ENCODE results near the gene BBS2. TPM values are rescaled to one million over a fixed set of nuclear protein-coding genes. Genes with fewer than 3 reads are reported as not detected.

Gene BBS2
- total RNA-seq, 1 experiment from 2014 or later: 56.3 TPM

DNA sequence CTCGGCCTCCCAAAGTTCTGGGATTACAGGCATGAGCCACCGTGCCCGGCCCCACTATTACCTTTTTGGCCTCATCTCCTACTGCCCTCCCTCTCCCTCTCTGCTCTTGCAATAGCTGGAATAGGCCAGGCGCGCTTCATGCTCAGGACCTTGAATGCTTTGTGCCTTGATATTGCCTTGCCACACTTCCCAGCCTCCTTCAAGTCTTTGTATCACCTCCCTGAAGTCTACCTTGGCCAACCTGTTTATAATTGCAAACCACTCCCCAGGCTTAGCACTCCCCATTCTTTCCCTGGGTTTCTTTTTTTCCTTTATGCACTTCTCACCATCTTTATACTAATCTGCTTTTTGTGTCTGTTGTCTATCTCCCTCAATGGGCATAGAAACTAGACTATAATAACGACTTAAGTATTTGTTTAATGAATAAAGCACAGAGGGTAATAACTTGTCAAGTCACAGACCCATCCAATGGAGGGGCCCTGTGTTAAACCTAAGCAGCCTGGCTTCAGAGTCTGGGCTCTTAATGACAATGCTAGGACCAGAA, 61.8 kb downstream of the BBS2 start:
- BruUV-seq (replicated peaks): no TSS peak
- no peaks in the 10 kb centered on the region for H3K27me3 ChIP-seq (ENCODE audit: insufficient read depth, low read depth)
- H2AFZ ChIP-seq: no peak overlapping the region
- H4K20me1 ChIP-seq (ENCODE audit: insufficient read depth): no peaks in the 10 kb centered on the region; the same call in 1 of the 2 replicates
- no peak overlapping the region for H3K4me3 ChIP-seq
- no peak for DNase-seq
- no peak for TF ChIP-seq EZH2 (IDR thresholded peaks at IDR 0.05; ENCODE audit: low read depth)
- TF ChIP-seq, protein P1, sequence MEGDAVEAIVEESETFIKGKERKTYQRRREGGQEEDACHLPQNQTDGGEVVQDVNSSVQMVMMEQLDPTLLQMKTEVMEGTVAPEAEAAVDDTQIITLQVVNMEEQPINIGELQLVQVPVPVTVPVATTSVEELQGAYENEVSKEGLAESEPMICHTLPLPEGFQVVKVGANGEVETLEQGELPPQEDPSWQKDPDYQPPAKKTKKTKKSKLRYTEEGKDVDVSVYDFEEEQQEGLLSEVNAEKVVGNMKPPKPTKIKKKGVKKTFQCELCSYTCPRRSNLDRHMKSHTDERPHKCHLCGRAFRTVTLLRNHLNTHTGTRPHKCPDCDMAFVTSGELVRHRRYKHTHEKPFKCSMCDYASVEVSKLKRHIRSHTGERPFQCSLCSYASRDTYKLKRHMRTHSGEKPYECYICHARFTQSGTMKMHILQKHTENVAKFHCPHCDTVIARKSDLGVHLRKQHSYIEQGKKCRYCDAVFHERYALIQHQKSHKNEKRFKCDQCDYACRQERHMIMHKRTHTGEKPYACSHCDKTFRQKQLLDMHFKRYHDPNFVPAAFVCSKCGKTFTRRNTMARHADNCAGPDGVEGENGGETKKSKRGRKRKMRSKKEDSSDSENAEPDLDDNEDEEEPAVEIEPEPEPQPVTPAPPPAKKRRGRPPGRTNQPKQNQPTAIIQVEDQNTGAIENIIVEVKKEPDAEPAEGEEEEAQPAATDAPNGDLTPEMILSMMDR (conservative IDR thresholded peaks at IDR 0.05): no peak
- H3K9me3 ChIP-seq (ENCODE audit: insufficient read depth, low read depth): no peaks in the 10 kb centered on the region
- POLR2A ChIA-PET (ENCODE audit: unreplicated experiment): no interaction called here
- no peak overlapping the region for H3K4me2 ChIP-seq
- peaks cover 10% of the 10 kb centered on the region for H3K79me2 ChIP-seq (ENCODE audit: low read depth)
- intact Hi-C loops (cut with micrococcal nuclease; ENCODE audit: unreplicated experiment): no loop called here
- H3K9me2 ChIP-seq (ENCODE audit: insufficient read depth): no peaks in the 10 kb centered on the region
- peaks cover 12% of the 10 kb centered on the region; the same call in 1 of the 2 replicates for H3F3A ChIP-seq (ENCODE audit: insufficient read depth, low read depth)
- H3K4me1 ChIP-seq (replicated peaks; ENCODE audit: insufficient read depth): peaks cover 4% of the 10 kb centered on the region
- CTCF ChIA-PET: no interaction called here
- no peak overlapping the region for H3K27ac ChIP-seq
- peaks cover 72% of the 10 kb centered on the region for H3K36me3 ChIP-seq (ENCODE audit: low read depth)

DNA sequence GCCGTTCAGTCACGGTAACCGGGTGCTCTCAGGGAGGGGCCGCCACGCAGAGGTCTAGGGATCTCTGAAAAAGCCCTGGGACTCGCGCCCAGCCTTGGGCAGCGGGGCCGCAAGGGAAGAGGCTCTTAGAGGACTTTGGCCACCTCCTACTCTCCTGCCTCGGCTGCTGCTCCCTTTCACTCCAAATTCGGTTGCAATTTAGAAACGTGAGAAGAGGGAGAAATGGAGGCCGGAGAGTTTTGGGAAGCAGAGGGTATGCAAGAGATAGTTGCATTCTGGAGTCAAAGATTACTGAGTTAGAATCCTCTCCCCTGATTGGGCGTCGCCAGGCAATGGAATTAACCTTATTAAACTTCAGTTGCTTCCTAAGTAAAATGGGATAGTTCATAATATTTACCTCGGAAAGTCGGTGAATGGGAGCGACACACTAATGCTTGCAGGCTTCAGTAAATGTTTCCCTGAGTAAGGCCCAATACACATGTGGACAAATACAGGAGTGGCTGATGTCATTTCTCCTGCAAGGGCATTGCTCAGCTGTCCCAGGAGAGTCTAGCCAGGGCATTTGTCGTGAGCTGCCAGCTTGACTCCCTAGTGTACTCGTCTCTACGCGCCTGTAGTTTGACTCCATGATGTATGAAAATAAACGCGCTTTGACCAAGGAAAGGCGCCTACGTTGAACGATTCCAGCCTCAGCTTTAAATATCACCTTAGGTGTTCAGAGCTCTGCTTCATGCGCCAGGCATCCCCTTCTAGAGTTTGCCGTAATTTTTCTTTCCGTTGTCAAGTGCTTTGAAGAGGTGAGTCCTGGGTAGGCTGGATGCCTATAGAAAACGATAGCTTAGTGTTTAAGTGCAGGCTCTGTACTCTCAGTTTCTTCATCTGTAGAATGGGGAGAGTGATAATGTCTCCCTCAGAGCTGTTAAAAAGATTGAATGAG, 67.8 kb downstream of the BBS2 start:
- Histone ChIP-seq H3K36me3 (ENCODE audit: low read depth) (peaks cover 44% of the 10 kb centered on the region), H3K9me3 (ENCODE audit: insufficient read depth, low read depth) (no peaks in the 10 kb centered on the region), H3K27ac (peak overlapping the region; percentile 66), H3K4me2 (peak overlapping the region; percentile 81), H3K9me2 (ENCODE audit: insufficient read depth) (no peaks in the 10 kb centered on the region), H4K20me1 (ENCODE audit: insufficient read depth) (peaks cover 27% of the 10 kb centered on the region; the same call in 1 of the 2 replicates), H3K4me1 (replicated peaks; ENCODE audit: insufficient read depth) (peaks cover 31% of the 10 kb centered on the region), H3K4me3 (peak overlapping the region; percentile 91), H3K27me3 (ENCODE audit: insufficient read depth, low read depth) (no peaks in the 10 kb centered on the region), H3F3A (ENCODE audit: insufficient read depth, low read depth) (peaks cover 10% of the 10 kb centered on the region; the same call in 1 of the 2 replicates), H2AFZ (peak overlapping the region; percentile 90), H3K79me2 (ENCODE audit: low read depth) (peaks cover 68% of the 10 kb centered on the region)
- TF ChIP-seq EZH2 (IDR thresholded peaks at IDR 0.05; ENCODE audit: low read depth): no peak
- TF ChIP-seq, protein P1 (conservative IDR thresholded peaks at IDR 0.05): no peak
- ChIA-PET POLR2A (ENCODE audit: unreplicated experiment) (interaction anchor here (0.7 to 1.0 kb wide), 3 partner anchors 37 to 723 kb away, joined by 3 to 4 read pairs (median 3); no protein-coding TSS in a partner anchor), CTCF (no interaction called here)
- BruUV-seq (replicated peaks): TSS peak; percentile 37
- peak in 1 of 2 experiments; percentile 61 for DNase-seq
- intact Hi-C loops (cut with micrococcal nuclease; ENCODE audit: unreplicated experiment): loop anchor here (2.0 to 5.0 kb wide), 2 partner anchors 27 to 120 kb away; partner anchors contain the start of gene AMFR

DNA sequence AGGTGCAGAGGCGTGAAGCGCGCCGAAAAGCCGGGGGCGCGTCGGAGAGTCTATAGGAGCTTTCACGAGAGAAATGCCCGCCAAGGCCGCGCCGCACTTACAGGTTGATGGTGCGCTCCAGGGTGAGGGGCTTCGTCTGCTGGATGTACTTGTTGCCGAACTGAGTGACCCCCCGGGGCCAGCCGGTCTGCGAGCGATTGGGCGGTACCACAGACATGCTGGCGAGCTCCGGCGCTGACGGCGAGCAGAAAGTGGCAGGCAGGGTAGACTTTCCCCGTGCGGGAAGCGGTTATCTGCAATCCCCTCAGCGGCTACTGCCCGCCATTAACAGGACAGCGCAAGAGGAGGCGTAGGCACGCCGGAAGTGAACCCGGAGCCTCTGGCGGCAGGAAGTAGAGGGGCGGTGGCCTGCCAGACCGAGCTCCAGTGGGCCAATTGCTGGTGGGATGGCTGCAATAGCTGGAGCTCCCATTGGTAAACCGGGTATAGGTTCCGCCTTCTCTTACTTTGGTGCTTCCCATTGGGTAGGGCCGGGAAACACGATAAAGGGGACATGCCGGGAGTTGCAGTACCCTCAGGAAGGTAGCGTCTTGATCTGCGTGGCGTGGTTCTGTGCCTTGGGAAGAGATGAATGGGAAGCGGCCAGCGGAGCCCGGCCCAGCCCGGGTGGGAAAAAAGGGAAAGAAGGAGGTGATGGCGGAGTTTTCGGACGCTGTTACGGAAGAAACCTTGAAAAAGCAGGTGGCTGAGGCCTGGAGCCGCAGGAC, 68.7 kb downstream of the BBS2 start, which contains the start of the genes NUDT21 and OGFOD1:
Gene NUDT21 (minus strand): TSS at position 347 of the 767 bp plus-strand sequence. CDS start 130 bp downstream, at position 217.
Gene OGFOD1 (plus strand): TSS at position 569 of the 767 bp plus-strand sequence. CDS start 59 bp downstream, at position 628.
- peak within 1 kb of the TSS; percentile 91 for H3K4me3 ChIP-seq
- TF ChIP-seq, protein P1 (conservative IDR thresholded peaks at IDR 0.05): no peak
- TF ChIP-seq EZH2 (IDR thresholded peaks at IDR 0.05; ENCODE audit: low read depth): no peak
- peaks cover 46% of the 10 kb centered on the region for H3K36me3 ChIP-seq (ENCODE audit: low read depth)
- H3F3A ChIP-seq (ENCODE audit: insufficient read depth, low read depth): peaks cover 10% of the 10 kb centered on the region; the same call in 1 of the 2 replicates
- POLR2A ChIA-PET (ENCODE audit: unreplicated experiment): interaction anchor here (0.5 to 1.1 kb wide), 7 partner anchors 24 to 724 kb away, joined by 3 to 8 read pairs (median 3); no protein-coding TSS in a partner anchor
- no peaks in the 10 kb centered on the region for H3K9me2 ChIP-seq (ENCODE audit: insufficient read depth)
- H3K4me2 ChIP-seq: peak within 1 kb of the TSS; percentile 93
- BruUV-seq (replicated peaks): no TSS peak
- DNase-seq: peak; percentile 89 to 98
- H3K27ac ChIP-seq: peak within 1 kb of the TSS; percentile 66
- CTCF ChIA-PET: no interaction called here
- H3K9me3 ChIP-seq (ENCODE audit: insufficient read depth, low read depth): no peaks in the 10 kb centered on the region
- intact Hi-C loops (cut with micrococcal nuclease; ENCODE audit: unreplicated experiment): loop anchor here (2.0 to 5.0 kb wide), 2 partner anchors 26 to 119 kb away; partner anchors contain the start of gene AMFR
- H3K4me1 ChIP-seq (replicated peaks; ENCODE audit: insufficient read depth): peaks cover 31% of the 10 kb centered on the region
- peak within 1 kb of the TSS; percentile 97 for H2AFZ ChIP-seq
- no peaks in the 10 kb centered on the region for H3K27me3 ChIP-seq (ENCODE audit: insufficient read depth, low read depth)
- peaks cover 28% of the 10 kb centered on the region; the same call in 1 of the 2 replicates for H4K20me1 ChIP-seq (ENCODE audit: insufficient read depth)
- peaks cover 77% of the 10 kb centered on the region for H3K79me2 ChIP-seq (ENCODE audit: low read depth)
